B cell (primary cell): ENCODE results near the gene LRRIQ4. TPM values are rescaled to one million over a fixed set of nuclear protein-coding genes. Genes with fewer than 3 reads are reported as not detected.

ENCODE experiments used
- ATAC-seq: fragments of 200-7000 bp; cut with Tn5 transposase; one replicate; pipeline ENCODE4 v1.10.0; 2021; ENCODE audit warnings: low read depth, mild to moderate bottlenecking, moderate number of reproducible peaks, moderate library complexity
- CTCF ChIA-PET: fragments of 350-600 bp; sonication (Branson Sonifier 250); formaldehyde crosslinking; loops from one replicate; lab custom pipeline; 2021; ENCODE audit warnings: antibody characterized with exemption, inconsistent platforms; lab: Charles Lee
- POLR2A ChIA-PET: fragments of 350-600 bp; sonication (Branson Sonifier 250); formaldehyde crosslinking; loops from one replicate; lab custom pipeline; 2021; ENCODE audit warnings: antibody characterized with exemption; lab: Charles Lee
- DNase-seq: peaks from one replicate; pipeline ENCODE4 v3.0.0; 2013
- H2AFZ ChIP-seq: 2 replicates; pipeline ENCODE4 v1.6.1; 2012; ENCODE audit warnings: mild to moderate bottlenecking, low read depth, low read length; ENCODE audit not compliant: insufficient read depth, poor library complexity, severe bottlenecking
- H3K27ac ChIP-seq, 2 donors: 1 replicate in 1 of 2; 2 replicates in 1 of 2; pipeline ENCODE4 v1.5.1; 2012 to 2013; ENCODE audit warnings: low read length in 2 of 2, mild to moderate bottlenecking in 2 of 2, moderate library complexity in 1 of 2
- H3K27me3 ChIP-seq, 4 experiments: fragments of 200-600 bp in 1 of 4; sonication (generic) in 1 of 4; replicated peaks in 1 of 4; 1 replicate in 2 of 4; 2 replicates in 2 of 4; pipeline versions ENCODE4 v1.6.1 to v1.7.0; 2013 to 2016; ENCODE audit warnings: low read length in 3 of 4, mild to moderate bottlenecking in 2 of 4, mixed read lengths in 1 of 4, moderate library complexity in 1 of 4; ENCODE audit not compliant: insufficient read depth in 4 of 4, control insufficient read depth in 3 of 4; ENCODE audit errors: control extremely low read depth in 1 of 4
- H3K36me3 ChIP-seq, 2 experiments: replicated peaks in 1 of 2; 1 replicate in 1 of 2; 2 replicates in 1 of 2; pipeline versions ENCODE4 v1.6.1 to v1.7.1; 2013; ENCODE audit warnings: low read length in 1 of 2; ENCODE audit not compliant: insufficient read depth in 2 of 2, control insufficient read depth in 1 of 2; ENCODE audit errors: control extremely low read depth in 1 of 2, extremely low read depth in 1 of 2
- H3K4me1 ChIP-seq, 2 donors: fragments of 200-600 bp in 1 of 2; sonication (generic) in 1 of 2; 1 replicate in 1 of 2; 2 replicates in 1 of 2; pipeline versions ENCODE4 v1.5.1 to v1.6.1; 2013 to 2017; ENCODE audit warnings: low read length in 2 of 2; ENCODE audit not compliant: control insufficient read depth in 2 of 2, insufficient read depth in 2 of 2
- H3K4me2 ChIP-seq: replicated peaks from 2 replicates; pipeline ENCODE3; 2012; ENCODE audit warnings: mild to moderate bottlenecking, low read depth, low read length; ENCODE audit not compliant: poor library complexity, severe bottlenecking
- H3K4me3 ChIP-seq, 5 experiments: fragments of 200-600 bp in 1 of 5; sonication (generic) in 1 of 5; 1 replicate in 3 of 5; 2 replicates in 2 of 5; pipeline versions ENCODE4 v1.5.1 to v1.7.0; 2011 to 2016; ENCODE audit warnings: low read length in 4 of 5, mild to moderate bottlenecking in 4 of 5, low read depth in 2 of 5, control low read depth in 1 of 5, moderate library complexity in 1 of 5; ENCODE audit not compliant: insufficient read depth in 1 of 5; ENCODE audit errors: control extremely low read depth in 1 of 5, extremely low read depth in 1 of 5
- H3K79me2 ChIP-seq: fragments of 200-600 bp; sonication (generic); one replicate; pipeline ENCODE4 v1.6.0; 2016; ENCODE audit warnings: low read length; ENCODE audit not compliant: control insufficient read depth, insufficient read depth
- H3K9ac ChIP-seq: fragments of 200-600 bp; sonication (generic); 2 replicates; pipeline ENCODE4 v1.6.1; 2017; ENCODE audit warnings: mild to moderate bottlenecking, low read length, moderate library complexity
- H3K9me3 ChIP-seq, 3 donors: one replicate each; pipeline versions ENCODE4 v1.6.1 to v1.7.1; 2013; ENCODE audit warnings: low read length in 2 of 3; ENCODE audit not compliant: control insufficient read depth in 2 of 3, insufficient read depth in 1 of 3; ENCODE audit errors: control extremely low read depth in 1 of 3
- H4K20me1 ChIP-seq: 2 replicates; pipeline ENCODE4 v1.6.0; 2012; ENCODE audit warnings: mild to moderate bottlenecking, low read length; ENCODE audit not compliant: insufficient read depth, control insufficient read depth, poor library complexity, severe bottlenecking
- H3K27ac Mint-ChIP-seq: one replicate; pipeline ENCODE4 v1.8.0; 2021; ENCODE audit warnings: mixed read lengths
- H3K27me3 Mint-ChIP-seq: one replicate; pipeline ENCODE4 v1.8.0; 2021; ENCODE audit warnings: mixed read lengths
- H3K4me1 Mint-ChIP-seq: one replicate; pipeline ENCODE4 v1.8.0; 2021; ENCODE audit warnings: mixed read lengths
- H3K4me3 Mint-ChIP-seq: one replicate; pipeline ENCODE4 v1.8.0; 2021; ENCODE audit warnings: mixed read lengths
- H3K9me3 Mint-ChIP-seq: one replicate; pipeline ENCODE4 v1.8.0; 2022; ENCODE audit warnings: mixed read lengths; ENCODE audit not compliant: insufficient read depth
- CTCF ChIP-seq: fragments of 200-600 bp; IDR thresholded peaks from one replicate; pipeline ENCODE4 v1.8.0; 2022; ENCODE audit warnings: antibody characterized with exemption, mild to moderate bottlenecking
- EZH2 ChIP-seq: IDR thresholded peaks from 2 replicates; pipeline ENCODE4 v1.6.1; 2012; ENCODE audit warnings: borderline replicate concordance, low read depth, mild to moderate bottlenecking, moderate library complexity, low read length; ENCODE audit not compliant: insufficient read depth, poor library complexity, severe bottlenecking
- WGBS: methylation state at CpG from one replicate; pipeline ENCODE4 v1.1.5; 2013; ENCODE audit warnings: missing lambda C conversion rate; ENCODE audit not compliant: insufficient coverage; 5-methylcytosine and 5-hydroxymethylcytosine counted together
- intact Hi-C: fragments of 100-400 bp; cut with micrococcal nuclease; formaldehyde crosslinking; loops from one replicate; pipeline ENCODE4 v1.10.0; 2022
- polyA plus RNA-seq: library from polyadenylated mRNA; depleted of rRNA; stranded (reverse); fragments of >200 nt; gene quantifications from 2 replicates; pipeline ENCODE4 v1.2.3, GENCODE V29; 2012
- total RNA-seq, 2 donors: library from RNA; stranded (reverse); fragments of 120-200 nt in 1 of 2; gene quantifications; 1 replicate in 1 of 2; 2 replicates in 1 of 2; pipeline versions ENCODE4 v1.2.3 to v1.2.4, GENCODE V29; 2013 to 2022

Gene LRRIQ4
- total and polyA plus RNA-seq, 2 donors (not counting 1 experiment from before 2014, with no cell fraction given): 0.04 to 0.71 TPM

- peak overlapping the region; percentile 21 for H3K4me3 Mint-ChIP-seq
- POLR2A ChIA-PET: interaction anchor here (0.7 to 0.9 kb wide), 3 partner anchors 32 to 96 kb away, joined by 3 to 4 read pairs (median 3); partner anchors contain the start of gene MYNN
- CTCF ChIA-PET: interaction anchor here (0.7 to 1.5 kb wide), 4 partner anchors 21 to 94 kb away, joined by 3 to 4 read pairs (median 4); partner anchors contain the start of genes LRRC34 and LRRIQ4
- ATAC-seq (peak; percentile 97), DNase-seq (peak; percentile 77)
- H3K27me3 Mint-ChIP-seq: no peaks in the 10 kb centered on the region
- peaks cover 0 to 1% (median 0%) of the 10 kb centered on the region in 3 donors for H3K9me3 ChIP-seq
- no peaks in the 10 kb centered on the region for H3K79me2 ChIP-seq
- H3K27me3 ChIP-seq: no peaks in the 10 kb centered on the region
- peak overlapping the region; percentile 82 for H2AFZ ChIP-seq
- peaks cover 0 to 3% of the 10 kb centered on the region in 2 experiments for H3K36me3 ChIP-seq
- H3K27ac Mint-ChIP-seq: peak overlapping the region; percentile 97
- TF ChIP-seq EZH2 (no peak), CTCF (no peak)
- no peak overlapping the region for H3K4me3 ChIP-seq
- intact Hi-C loops: loop anchor here (1.0 to 10.0 kb wide), 3 partner anchors 23 to 518 kb away; partner anchors contain the start of genes MECOM and SKIL
- H3K9ac ChIP-seq: peak overlapping the region; percentile 47
- 67% methylated on average over 4 of the region's 5 CpGs for WGBS
- peaks cover 31 to 35% of the 10 kb centered on the region in 2 donors for H3K4me1 ChIP-seq
- no peaks in the 10 kb centered on the region for H4K20me1 ChIP-seq
- H3K27ac ChIP-seq: peak overlapping the region; percentile 75 to 91
- H3K4me2 ChIP-seq: peak overlapping the region; percentile 41
- no peaks in the 10 kb centered on the region for H3K9me3 Mint-ChIP-seq
- H3K4me1 Mint-ChIP-seq: peaks cover 44% of the 10 kb centered on the region
Measured at GRCh38 chr3:169836078-169836941, 23.6 kb downstream of the LRRIQ4 start.

GRCh38 chr3:169836942-169837275 is 24.2 kb downstream of the LRRIQ4 start:
- H3K79me2 ChIP-seq: no peaks in the 10 kb centered on the region
- Mint-ChIP-seq H3K27me3 (no peaks in the 10 kb centered on the region), H3K27ac (peak overlapping the region; percentile 97), H3K4me1 (peaks cover 47% of the 10 kb centered on the region), H3K9me3 (no peaks in the 10 kb centered on the region), H3K4me3 (peak overlapping the region; percentile 21)
- no peak overlapping the region for H3K4me3 ChIP-seq
- no peaks in the 10 kb centered on the region for H3K27me3 ChIP-seq
- intact Hi-C loops: loop anchor here (1.0 to 10.0 kb wide), 3 partner anchors 24 to 518 kb away; partner anchors contain the start of genes MECOM and SKIL
- peaks cover 37 to 39% of the 10 kb centered on the region in 2 donors for H3K4me1 ChIP-seq
- H3K36me3 ChIP-seq: peaks cover 0 to 3% of the 10 kb centered on the region in 2 experiments
- ChIA-PET CTCF (interaction anchor here (0.6 to 1.5 kb wide), 4 partner anchors 22 to 487 kb away, joined by 3 to 4 read pairs (median 4); partner anchors contain the start of genes LRRC34 and LRRIQ4), POLR2A (no interaction called here)
- peak overlapping the region; percentile 41 for H3K4me2 ChIP-seq
- DNase-seq: no peak
- ATAC-seq: no peak
- no peak for TF ChIP-seq CTCF
- TF ChIP-seq EZH2: no peak
- H2AFZ ChIP-seq: peak overlapping the region; percentile 82
- H4K20me1 ChIP-seq: no peaks in the 10 kb centered on the region
- WGBS: 100% methylated on average over 1 of the region's 3 CpGs
- peaks cover 0 to 1% (median 0%) of the 10 kb centered on the region in 3 donors for H3K9me3 ChIP-seq
- peak overlapping the region; percentile 47 for H3K9ac ChIP-seq
- peak overlapping the region; percentile 75 to 91 for H3K27ac ChIP-seq
